Activated CD8-positive, alpha-beta T cell treated with anti-CD3 and anti-CD28 coated beads for 36 hours (primary cell): ENCODE results near the gene BHLHA15. TPM values are rescaled to one million over a fixed set of nuclear protein-coding genes. Genes with fewer than 3 reads are reported as not detected.

Source experiments
- ATAC-seq: fragments of 200-7000 bp; cut with Tn5 transposase; one replicate; pipeline ENCODE4 v1.10.0; 2021; ENCODE audit warnings: mild to moderate bottlenecking, moderate library complexity
- CTCF ChIA-PET: fragments of 350-600 bp; sonication (Branson Sonifier 250); formaldehyde crosslinking; loops from one replicate; lab custom pipeline; 2021; ENCODE audit warnings: antibody characterized with exemption; lab: Charles Lee
- POLR2A ChIA-PET: fragments of 350-600 bp; sonication (Branson Sonifier 250); formaldehyde crosslinking; loops from one replicate; lab custom pipeline; 2021; ENCODE audit warnings: antibody characterized with exemption; lab: Charles Lee
- DNase-seq: peaks from one replicate; pipeline ENCODE4 v3.0.0-alpha.2; 2020
- H3K27ac Mint-ChIP-seq: one replicate; pipeline ENCODE4 v1.8.0; 2021; ENCODE audit warnings: mild to moderate bottlenecking, mixed read lengths
- H3K27me3 Mint-ChIP-seq: one replicate; pipeline ENCODE4 v1.8.0; 2021; ENCODE audit warnings: mixed read lengths
- H3K36me3 Mint-ChIP-seq: one replicate; pipeline ENCODE4 v1.8.0; 2021; ENCODE audit warnings: low read depth, mixed read lengths
- H3K4me1 Mint-ChIP-seq: one replicate; pipeline ENCODE4 v1.8.0; 2021; ENCODE audit warnings: low read depth, mixed read lengths
- H3K4me3 Mint-ChIP-seq: one replicate; pipeline ENCODE4 v1.8.0; 2021; ENCODE audit warnings: mild to moderate bottlenecking, moderate library complexity, mixed read lengths
- H3K9me3 Mint-ChIP-seq: one replicate; pipeline ENCODE4 v1.8.0; 2021; ENCODE audit warnings: mixed read lengths
- CTCF ChIP-seq: fragments of 200-600 bp; IDR thresholded peaks from one replicate; pipeline ENCODE4 v1.8.0; 2022; ENCODE audit warnings: antibody characterized with exemption, mild to moderate bottlenecking
- intact Hi-C: fragments of 100-400 bp; cut with micrococcal nuclease; formaldehyde crosslinking; loops from one replicate; pipeline ENCODE4 v1.10.0; 2022
- total RNA-seq, 2 experiments: library from RNA; stranded (reverse); gene quantifications; one replicate each; pipeline ENCODE4 v1.2.3, GENCODE V29; 2021

The BHLHA15 gene
- total RNA-seq, 2 experiments from 2014 or later = 0.94 TPM; not detected in 1

- intact Hi-C loops = no loop called here
- peak; percentile 49 for DNase-seq
- H3K4me1 Mint-ChIP-seq = peaks cover 31% of the 10 kb centered on the region
- no peaks in the 10 kb centered on the region for H3K27me3 Mint-ChIP-seq
- H3K9me3 Mint-ChIP-seq = no peaks in the 10 kb centered on the region
- ChIA-PET POLR2A (no interaction called here), CTCF (interaction anchor here (1.0 kb wide), 1 partner anchor 234 kb away, joined by 3 read pairs; no protein-coding TSS in a partner anchor)
- no peak overlapping the region for H3K4me3 Mint-ChIP-seq
- peaks cover 14% of the 10 kb centered on the region for H3K36me3 Mint-ChIP-seq
- ATAC-seq = peak; percentile 2
- no peak for TF ChIP-seq CTCF
- H3K27ac Mint-ChIP-seq = peak overlapping the region; percentile 60
These were observed 43.8 kb downstream of the BHLHA15 start for GRCh38 chr7:98254951-98255610.

DNA sequence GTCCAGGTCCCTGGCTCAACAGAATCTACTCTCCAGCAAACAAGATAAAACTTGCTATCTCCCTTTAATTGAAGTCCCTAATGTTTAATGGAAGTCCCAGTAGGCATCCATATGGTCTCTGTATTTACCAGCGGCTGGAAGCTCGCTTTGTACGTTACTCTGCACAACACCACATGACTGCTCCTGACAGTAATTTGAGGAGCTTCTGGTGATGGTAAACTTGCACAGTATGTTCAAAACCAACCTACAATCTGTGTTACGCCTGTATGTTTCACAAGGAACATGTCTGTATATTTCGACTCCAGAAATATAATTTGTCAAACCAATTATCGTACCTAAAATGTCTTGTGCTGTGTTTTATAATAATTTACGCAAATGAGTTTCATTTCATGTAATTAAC lies 45.2 kb downstream of the BHLHA15 start:
- peaks cover 21% of the 10 kb centered on the region for H3K36me3 Mint-ChIP-seq
- no peaks in the 10 kb centered on the region for H3K27me3 Mint-ChIP-seq
- peaks cover 25% of the 10 kb centered on the region for H3K4me1 Mint-ChIP-seq
- ChIA-PET POLR2A (no interaction called here), CTCF (interaction anchor here (0.7 kb wide), 1 partner anchor 235 kb away, joined by 3 read pairs; no protein-coding TSS in a partner anchor)
- H3K27ac Mint-ChIP-seq = peak overlapping the region; percentile 46
- ATAC-seq (no peak), DNase-seq (no peak)
- intact Hi-C loops = no loop called here
- no peak for TF ChIP-seq CTCF
- H3K9me3 Mint-ChIP-seq = no peaks in the 10 kb centered on the region
- H3K4me3 Mint-ChIP-seq = no peak overlapping the region

GRCh38 chr7:98257701-98258100 lies 46.5 kb downstream of the BHLHA15 start:
- H3K4me3 Mint-ChIP-seq = no peak overlapping the region
- ATAC-seq (no peak), DNase-seq (no peak)
- no peak overlapping the region for H3K27ac Mint-ChIP-seq
- peaks cover 21% of the 10 kb centered on the region for H3K4me1 Mint-ChIP-seq
- no peaks in the 10 kb centered on the region for H3K9me3 Mint-ChIP-seq
- CTCF ChIA-PET = interaction anchor here (1.8 kb wide), 1 partner anchor 9 kb away, joined by 5 read pairs; no protein-coding TSS in a partner anchor
- POLR2A ChIA-PET = interaction anchor here (0.7 kb wide), 1 partner anchor 10 kb away, joined by 3 read pairs; no protein-coding TSS in a partner anchor
- intact Hi-C loops = no loop called here
- no peak for TF ChIP-seq CTCF
- no peaks in the 10 kb centered on the region for H3K27me3 Mint-ChIP-seq
- H3K36me3 Mint-ChIP-seq = peaks cover 29% of the 10 kb centered on the region

Other genes starting within 250 kb of the BHLHA15 start
- gene OCM2, start 221.2 kb upstream of the BHLHA15 start, total RNA-seq = not detected
- gene LMTK2, start 104.6 kb upstream of the BHLHA15 start, total RNA-seq = 10 to 100 TPM in 1 of 2 experiments, 1 to 10 TPM in 1; 9.4 to 11.5 TPM
- 10 to 100 TPM; 25.6 to 25.7 TPM for gene TECPR1, start 40.8 kb downstream of the BHLHA15 start, total RNA-seq
- gene BRI3, start 70.2 kb downstream of the BHLHA15 start, total RNA-seq = 10 to 100 TPM; 44.9 to 47.6 TPM
- gene BAIAP2L1, start 189.7 kb downstream of the BHLHA15 start, total RNA-seq = 1 to 10 TPM; 1.7 to 2.3 TPM